ENCODE measurements around the gene VPS72. TPM values are rescaled to one million over a fixed set of nuclear protein-coding genes. Genes with fewer than 3 reads are reported as not detected.

Gene VPS72
- total and polyA plus RNA-seq, 2 of the 13 experiments (the other 11 are each of a cell fraction or from before 2014, with no cell fraction given) = 33.7 to 34.5 TPM

DNA sequence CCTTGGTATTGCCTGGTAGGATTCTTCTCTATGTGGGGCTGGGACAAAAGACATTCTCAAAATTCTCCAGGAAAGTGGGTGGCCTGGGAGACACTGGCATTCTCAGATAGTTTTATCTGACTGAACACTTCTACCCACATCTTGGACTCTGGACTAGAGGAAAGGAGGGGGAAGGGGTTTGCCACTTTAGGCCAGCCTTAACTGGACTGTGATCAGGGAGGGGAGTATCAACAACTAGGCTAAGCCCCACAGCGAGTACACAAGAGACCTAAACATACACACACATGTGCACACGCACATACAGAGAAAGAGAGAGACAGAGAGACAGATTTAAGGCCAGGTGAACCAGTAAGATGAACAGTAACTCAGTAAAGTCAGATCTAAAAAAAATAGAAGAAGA lies 42.3 kb downstream of the VPS72 start (continued):
- TF ChIP-seq ZMYM2 (CRISPR knock-in tag; IDR thresholded peaks at IDR 0.05) = no peak

DNA sequence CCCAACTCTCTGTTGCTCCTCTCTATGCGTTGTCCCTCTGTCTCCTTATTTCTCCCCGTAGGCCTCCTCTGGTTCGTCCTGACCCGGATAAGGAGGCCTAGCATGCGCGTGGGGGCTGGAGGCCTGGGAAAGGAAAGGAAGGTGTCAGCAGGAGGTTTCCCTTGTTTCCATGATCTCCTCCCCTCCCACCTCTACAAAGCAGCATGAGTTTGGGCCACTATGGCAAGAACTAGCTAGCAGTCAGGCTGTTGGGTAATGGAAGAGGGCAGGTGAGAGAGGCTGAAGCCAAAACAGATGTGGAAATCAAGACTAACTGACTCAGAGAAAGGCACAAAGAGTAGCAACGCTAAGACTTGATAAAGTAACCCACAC lies 42.9 kb downstream of the VPS72 start:
- Histone ChIP-seq H2AFZ (ENCODE audit: low read length) (peak overlapping the region; percentile 46), H3K27me3 (ENCODE audit: control insufficient read depth in 1 of 2, insufficient read depth in 2 of 2, low read length in 2 of 2) (no peaks in the 10 kb centered on the region), H3K9ac (ENCODE audit: insufficient read depth, low read depth, low read length) (peak overlapping the region; percentile 56; the same call in 1 of the 2 replicates), H3K27ac (ENCODE audit: extremely low read length, insufficient read depth, low read length) (peak overlapping the region; percentile 55), H3K9me3 (ENCODE audit: low read length) (no peaks in the 10 kb centered on the region), H3K4me3 (replicated peaks in 1 of 3; ENCODE audit: insufficient read depth in 1 of 3, low read depth in 2 of 3, low read length in 3 of 3) (peak overlapping the region; percentile 68 to 77 (median 73)), H4K20me1 (ENCODE audit: insufficient read depth, low read length) (no peaks in the 10 kb centered on the region), H3K36me3 (replicated peaks in 1 of 2; ENCODE audit: control insufficient read depth in 1 of 2, insufficient read depth in 2 of 2, low read length in 2 of 2) (no peaks in the 10 kb centered on the region), H3K4me2 (ENCODE audit: low read depth, low read length) (peak overlapping the region; percentile 95), H3K79me2 (ENCODE audit: insufficient read depth, low read length) (no peaks in the 10 kb centered on the region), H3K4me1 (ENCODE audit: insufficient read depth, low read length) (peaks cover 33% of the 10 kb centered on the region)
- POLR2A ChIA-PET = interaction anchor here (0.5 kb wide), 1 partner anchor 109 kb away, joined by 3 read pairs; no protein-coding TSS in a partner anchor
- intact Hi-C loops (cut with micrococcal nuclease; ENCODE audit: unreplicated experiment) (loop anchor here (5.0 kb wide), 1 partner anchor 135 kb away; no protein-coding TSS in a partner anchor), in situ Hi-C loops (cut with HindIII; ENCODE audit: extremely low pct_ligation_motif_present, low pct_unique_long_range_greater_than_20kb) (no loop called here)
- CTCF ChIA-PET (ENCODE audit: low intra/inter-chr PET ratio, low total read pairs) = no interaction called here
- WGBS (ENCODE audit: low lambda C conversion rate) = 0% methylated on average over 5 of the region's 7 CpGs
- peak; percentile 2; the same call in 2 of the 3 replicates for ATAC-seq
- BruUV-seq (replicated peaks) = TSS peak; percentile 89
- FAIRE-seq = no peak
- DNase-seq (ENCODE audit: low spot score) = no peak
- no peak for TF ChIP-seq TEF (CRISPR knock-in tag; IDR thresholded peaks at IDR 0.05)
- peak; percentile 14; the same call in 1 of the 2 replicates for TF ChIP-seq ZFX (CRISPR knock-in tag; IDR thresholded peaks at IDR 0.05; ENCODE audit: low read depth)
- TF ChIP-seq, protein P1, sequence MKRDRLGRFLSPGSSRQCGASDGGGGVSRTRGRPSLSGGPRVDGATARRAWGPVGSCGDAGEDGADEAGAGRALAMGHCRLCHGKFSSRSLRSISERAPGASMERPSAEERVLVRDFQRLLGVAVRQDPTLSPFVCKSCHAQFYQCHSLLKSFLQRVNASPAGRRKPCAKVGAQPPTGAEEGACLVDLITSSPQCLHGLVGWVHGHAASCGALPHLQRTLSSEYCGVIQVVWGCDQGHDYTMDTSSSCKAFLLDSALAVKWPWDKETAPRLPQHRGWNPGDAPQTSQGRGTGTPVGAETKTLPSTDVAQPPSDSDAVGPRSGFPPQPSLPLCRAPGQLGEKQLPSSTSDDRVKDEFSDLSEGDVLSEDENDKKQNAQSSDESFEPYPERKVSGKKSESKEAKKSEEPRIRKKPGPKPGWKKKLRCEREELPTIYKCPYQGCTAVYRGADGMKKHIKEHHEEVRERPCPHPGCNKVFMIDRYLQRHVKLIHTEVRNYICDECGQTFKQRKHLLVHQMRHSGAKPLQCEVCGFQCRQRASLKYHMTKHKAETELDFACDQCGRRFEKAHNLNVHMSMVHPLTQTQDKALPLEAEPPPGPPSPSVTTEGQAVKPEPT (CRISPR knock-in tag; IDR thresholded peaks at IDR 0.05; ENCODE audit: low read depth) = 0 out of 2 replicates have a peak, but pooled peaks have one; percentile 8
- TF ChIP-seq ZNF775 (CRISPR knock-in tag; IDR thresholded peaks at IDR 0.05; ENCODE audit: borderline replicate concordance) = 0 out of 2 replicates have a peak, but pooled peaks have one; percentile 31
- 0 out of 2 replicates have a peak, but pooled peaks have one; percentile 3 for TF ChIP-seq NCOA2 (CRISPR knock-in tag; IDR thresholded peaks at IDR 0.05)
- TF ChIP-seq ZNF572 (CRISPR knock-in tag; IDR thresholded peaks at IDR 0.05) = 0 out of 2 replicates have a peak, but pooled peaks have one; percentile 13
- 0 out of 2 replicates have a peak, but pooled peaks have one; percentile 59 for TF ChIP-seq ZZZ3 (CRISPR knock-in tag; IDR thresholded peaks at IDR 0.05; ENCODE audit: borderline replicate concordance)
- TF ChIP-seq ZNF782 (CRISPR knock-in tag; IDR thresholded peaks at IDR 0.05; ENCODE audit: borderline replicate concordance) = 0 out of 2 replicates have a peak, but pooled peaks have one; percentile 29
- TF ChIP-seq MED1 (CRISPR knock-in tag; IDR thresholded peaks at IDR 0.05) = 0 out of 2 replicates have a peak, but pooled peaks have one; percentile 0
- TF ChIP-seq NCOA5 (CRISPR knock-in tag; IDR thresholded peaks at IDR 0.05) = no peak
- peak; percentile 6; the same call in 1 of the 2 replicates for TF ChIP-seq YEATS2 (CRISPR knock-in tag; IDR thresholded peaks at IDR 0.05; ENCODE audit: borderline replicate concordance)
- 0 out of 2 replicates have a peak, but pooled peaks have one; percentile 13 for TF ChIP-seq RBAK (CRISPR knock-in tag; IDR thresholded peaks at IDR 0.05)
- no peak for TF ChIP-seq ZNF761 (CRISPR knock-in tag; conservative IDR thresholded peaks at IDR 0.05)
- peak; percentile 4; the same call in 1 of the 2 replicates for TF ChIP-seq SALL1 (CRISPR knock-in tag; IDR thresholded peaks at IDR 0.05)
- TF ChIP-seq MTA1 (CRISPR knock-in tag; IDR thresholded peaks at IDR 0.05; ENCODE audit: borderline replicate concordance) = 0 out of 2 replicates have a peak, but pooled peaks have one; percentile 10
- 0 out of 2 replicates have a peak, but pooled peaks have one; percentile 6 for TF ChIP-seq ZBTB20 (CRISPR knock-in tag; IDR thresholded peaks at IDR 0.05; ENCODE audit: borderline replicate concordance, low read depth)
- TF ChIP-seq SSRP1 (CRISPR knock-in tag; IDR thresholded peaks at IDR 0.05) = peak; percentile 37; the same call in 1 of the 2 replicates
- TF ChIP-seq TEAD2 (CRISPR knock-in tag; IDR thresholded peaks at IDR 0.05) = 0 out of 2 replicates have a peak, but pooled peaks have one; percentile 60
- TF ChIP-seq ZBTB44 (CRISPR knock-in tag; IDR thresholded peaks at IDR 0.05) = no peak

Data from HepG2 (cell line).